HG03039 (cell line): ENCODE results near the gene ITPKA.
A peak's percentile ranks its signal among the peaks of the same experiment; 100 is the strongest.

Experiments
- ATAC-seq: cut with Tn5 transposase; IDR thresholded peaks from one replicate; pipeline ENCODE4 v1.9.1; 2021; ENCODE audit warnings: mild to moderate bottlenecking, moderate library complexity; ENCODE audit not compliant: unreplicated experiment

ITPKA gene

DNA sequence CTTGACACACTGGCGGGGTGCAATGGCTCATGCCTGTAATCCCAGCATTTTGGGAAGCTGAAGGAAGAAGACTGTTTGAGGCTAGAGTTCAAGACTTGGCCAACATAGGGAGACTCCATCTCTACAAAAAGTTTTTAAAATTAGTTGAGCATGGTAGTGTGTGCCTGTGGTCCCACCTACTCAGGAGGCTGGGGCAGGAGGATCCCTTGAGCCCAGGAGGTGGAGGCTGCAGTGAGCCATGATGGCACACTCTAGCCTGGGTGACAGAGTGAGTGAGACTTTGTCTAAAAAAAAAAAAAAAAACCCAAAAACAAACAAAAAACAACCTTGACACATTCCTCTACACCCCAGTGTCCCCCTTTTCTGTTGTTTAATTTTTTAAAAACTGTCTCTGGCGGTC lies 4.0 kb upstream of the ITPKA start:
- no peak for ATAC-seq

- no peak for ATAC-seq
These were observed 3.3 kb upstream of the ITPKA start for GRCh38 chr15:41490355-41490754.

DNA sequence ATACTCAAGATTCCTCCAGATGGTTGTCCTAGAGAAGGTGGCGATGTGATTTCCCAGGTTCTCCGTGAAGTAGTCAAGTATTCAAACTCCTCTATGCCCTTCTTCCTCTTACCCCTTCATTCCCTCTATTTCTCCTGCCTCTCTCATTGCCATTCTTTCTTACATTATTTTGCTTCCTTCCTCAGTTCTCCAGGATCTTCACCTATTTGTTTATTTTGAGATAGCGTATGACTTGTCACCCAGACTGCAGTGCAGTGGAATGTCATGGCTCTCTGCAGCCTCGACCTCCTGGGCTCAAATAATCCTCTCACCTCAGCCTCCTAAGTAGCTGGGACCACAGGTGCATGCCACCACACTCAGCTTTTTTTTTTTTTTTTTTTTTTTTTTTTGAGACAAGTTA lies 1.8 kb upstream of the ITPKA start:
- no peak for ATAC-seq

DNA sequence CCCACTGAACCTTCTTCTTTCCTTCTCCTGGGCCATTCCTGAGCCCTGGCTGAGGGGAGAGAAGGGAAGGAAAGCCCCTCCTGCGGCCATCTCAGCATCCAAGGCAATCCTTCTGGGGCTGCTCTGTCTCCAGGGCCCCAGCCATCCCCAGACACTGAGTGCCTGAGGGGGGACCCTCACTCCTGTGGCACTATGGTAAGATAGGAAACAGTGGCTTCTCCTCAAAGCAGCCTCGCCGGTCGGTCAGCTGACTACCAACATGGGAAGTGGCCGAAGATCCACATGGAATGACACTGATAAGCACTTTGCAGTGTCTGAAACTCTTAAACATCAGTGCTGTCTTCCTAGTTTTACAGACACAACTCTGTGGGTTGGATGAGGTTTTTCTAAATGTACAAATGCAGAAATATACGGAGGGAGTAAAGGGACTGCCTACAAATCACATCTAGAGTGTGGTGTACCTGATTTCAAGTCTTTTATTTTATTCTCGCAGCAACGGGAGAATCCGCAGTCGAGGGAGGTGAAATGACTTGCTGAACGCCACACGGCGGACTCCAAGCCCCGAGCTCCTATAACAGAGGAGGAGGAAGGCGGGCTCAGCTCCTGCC lies 973 bp upstream of the ITPKA start:
- no peak for ATAC-seq

DNA sequence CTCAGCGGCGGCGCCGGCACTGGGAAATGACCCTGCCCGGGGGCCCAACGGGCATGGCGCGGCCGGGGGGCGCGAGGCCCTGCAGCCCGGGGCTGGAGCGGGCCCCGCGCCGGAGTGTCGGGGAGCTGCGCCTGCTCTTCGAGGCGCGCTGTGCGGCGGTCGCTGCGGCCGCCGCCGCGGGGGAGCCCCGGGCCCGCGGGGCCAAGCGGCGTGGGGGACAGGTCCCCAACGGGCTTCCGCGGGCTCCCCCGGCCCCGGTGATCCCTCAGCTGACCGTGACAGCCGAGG lies 172 bp downstream of the ITPKA start:
- no peak for ATAC-seq

DNA sequence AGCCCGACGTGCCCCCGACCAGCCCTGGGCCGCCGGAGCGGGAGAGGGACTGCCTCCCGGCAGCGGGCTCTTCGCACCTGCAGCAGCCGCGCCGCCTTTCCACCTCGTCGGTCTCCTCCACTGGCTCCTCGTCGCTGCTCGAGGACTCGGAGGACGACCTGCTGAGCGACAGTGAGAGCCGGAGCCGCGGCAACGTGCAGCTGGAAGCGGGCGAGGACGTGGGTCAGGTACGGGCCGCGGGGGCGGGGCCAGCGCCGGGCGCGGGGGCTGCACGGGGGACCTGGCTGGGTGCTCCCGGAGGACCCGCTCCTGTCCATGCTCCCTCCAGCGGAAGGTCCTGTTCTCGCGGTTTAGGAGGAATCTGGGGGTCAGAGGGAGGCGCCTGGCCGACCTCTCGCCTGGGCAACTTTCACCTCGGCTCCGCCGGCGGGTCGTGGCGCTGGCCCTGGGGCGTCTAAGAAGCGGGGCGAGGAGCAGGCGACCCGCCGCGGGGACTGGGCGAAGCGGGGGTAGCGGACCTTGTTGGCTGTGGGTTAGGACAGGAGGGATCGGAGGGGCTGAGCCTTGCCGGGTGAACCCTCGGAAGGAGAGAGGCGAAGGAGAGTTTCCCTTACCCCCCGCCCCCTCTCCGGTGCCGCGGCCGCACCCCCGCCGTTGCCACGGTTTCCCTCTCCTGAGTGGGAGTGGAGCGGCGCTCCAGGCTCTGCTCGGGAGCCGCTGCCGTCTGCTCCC lies 682 bp downstream of the ITPKA start:
- ATAC-seq: peak; percentile 6

GRCh38 chr15:41494922-41495735 lies 1.5 kb downstream of the ITPKA start:
- no peak for ATAC-seq

DNA sequence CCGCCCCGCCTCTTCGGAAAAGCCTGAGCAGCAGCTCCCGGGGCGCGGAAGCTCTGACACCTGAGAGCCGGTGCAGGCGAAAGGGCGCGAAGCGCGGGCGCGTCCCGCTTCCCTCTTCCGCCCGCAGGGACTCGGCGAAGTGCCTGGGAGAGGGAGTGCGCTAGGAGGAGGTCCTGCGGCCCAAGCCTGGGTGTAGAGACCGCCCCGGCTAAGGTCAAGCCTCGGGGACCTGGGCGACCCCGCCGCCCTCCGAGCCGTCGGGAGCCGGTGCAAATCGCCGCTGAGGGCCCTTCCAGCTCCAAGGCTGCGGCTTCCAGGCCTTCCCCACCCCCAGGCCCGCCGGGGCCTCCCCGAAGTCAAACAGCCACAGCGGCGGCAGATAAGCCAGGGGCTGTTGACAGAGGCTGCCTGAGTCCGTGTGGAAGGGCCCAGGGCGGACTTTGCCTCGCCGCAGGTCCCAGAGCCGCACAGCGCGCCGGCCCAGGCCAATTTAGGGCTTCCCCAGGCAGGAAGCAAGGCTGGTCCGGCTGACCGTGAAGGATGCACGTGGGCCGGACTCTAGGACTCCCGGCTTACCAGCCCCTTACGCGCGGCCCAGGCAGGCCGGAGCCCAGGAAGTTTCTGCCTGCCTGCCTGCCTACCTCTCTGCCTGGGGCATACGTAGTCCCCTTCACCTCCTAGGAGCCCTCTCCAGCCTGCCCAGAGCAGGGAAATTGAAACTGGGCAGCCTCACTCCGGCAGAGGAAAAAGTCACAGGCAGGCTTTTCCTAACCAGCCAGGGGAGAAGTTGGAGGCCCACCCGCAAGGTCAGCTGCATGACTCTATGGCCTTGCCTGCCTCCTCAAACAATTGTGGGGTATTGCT lies 2.3 kb downstream of the ITPKA start:
- no peak for ATAC-seq

- ATAC-seq: no peak
These were observed 5.0 kb downstream of the ITPKA start for GRCh38 chr15:41498657-41499056.

DNA sequence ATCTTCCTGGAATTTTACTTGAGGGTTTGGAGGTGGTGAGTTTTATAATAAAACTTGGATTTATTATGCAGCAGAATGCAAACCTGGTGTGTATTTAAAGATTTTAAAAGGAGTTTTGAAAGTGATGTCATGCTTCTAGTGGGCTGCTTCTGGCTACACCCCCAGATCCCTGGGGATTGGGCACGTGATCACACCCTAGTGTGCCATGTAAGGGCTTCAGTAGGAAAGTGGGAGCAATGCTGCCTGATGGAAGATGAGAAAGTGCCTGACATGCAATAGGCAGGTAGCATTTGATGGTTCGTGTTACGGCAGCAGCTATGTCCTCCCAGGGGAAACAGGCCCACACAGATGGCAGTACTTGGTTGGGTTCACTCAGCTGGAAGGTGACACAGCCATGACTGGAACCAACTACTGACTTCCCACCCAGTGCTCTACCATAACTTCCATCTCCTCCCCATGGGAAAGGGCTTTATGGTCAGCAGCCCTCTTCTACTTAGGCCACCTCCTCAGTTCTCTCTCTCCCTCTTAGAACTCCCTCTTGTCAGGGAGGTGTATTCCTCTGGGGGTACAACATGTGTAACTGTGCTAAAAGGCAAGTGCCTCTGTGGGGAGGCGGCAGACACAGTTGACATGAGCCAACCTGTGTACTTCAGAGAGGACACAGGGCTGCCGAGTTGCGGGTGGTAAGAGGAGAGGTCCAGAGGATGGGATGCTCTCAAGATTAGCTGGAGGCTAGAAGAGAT lies 5.6 kb downstream of the ITPKA start:
- no peak for ATAC-seq

GRCh38 chr15:41501191-41501917 lies 7.7 kb downstream of the ITPKA start:
- no peak for ATAC-seq

GRCh38 chr15:41501931-41502794 lies 8.5 kb downstream of the ITPKA start:
- ATAC-seq: no peak

- ATAC-seq: no peak
These were observed 9.4 kb downstream of the ITPKA start for GRCh38 chr15:41502795-41503668.

- ATAC-seq: no peak
These were observed 10.0 kb downstream of the ITPKA start for GRCh38 chr15:41503669-41504010.

DNA sequence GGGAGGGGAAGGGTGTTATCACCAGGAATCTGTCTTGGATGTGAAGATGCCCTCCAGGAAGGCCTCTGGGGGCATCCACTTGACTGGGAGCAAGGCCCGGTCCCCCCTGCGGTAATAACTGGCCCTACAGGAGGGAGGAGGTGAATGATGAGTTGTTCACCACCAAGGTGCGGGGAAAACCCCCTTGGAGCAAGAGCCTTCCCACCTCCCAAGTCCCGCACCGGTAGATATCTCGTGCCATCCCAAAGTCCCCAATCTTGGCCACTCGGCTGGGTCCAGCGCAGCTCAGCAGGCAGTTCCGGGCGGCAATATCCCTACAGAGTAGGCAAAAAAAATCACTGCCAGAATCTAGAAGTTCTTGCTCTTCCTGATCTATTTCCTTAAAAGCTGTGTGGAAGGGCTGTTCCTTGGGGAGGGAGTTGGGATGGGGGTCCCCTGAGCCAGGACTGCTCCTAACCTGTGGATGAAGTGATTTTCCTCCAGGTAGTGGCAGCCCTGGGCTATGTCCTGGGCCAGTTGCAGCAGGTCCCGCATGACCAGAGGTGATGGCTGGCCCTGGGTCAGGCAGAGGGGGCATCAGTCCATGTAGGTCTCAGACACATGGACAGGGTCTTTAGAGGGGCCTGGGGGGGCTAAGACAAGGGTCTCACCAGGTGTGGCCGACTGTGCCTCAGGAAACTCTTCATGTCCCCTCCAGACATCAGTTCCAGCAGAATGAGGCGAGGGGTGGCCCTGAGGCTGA lies 11.2 kb downstream of the ITPKA start:
- ATAC-seq: no peak

- no peak for ATAC-seq
These were observed 12.1 kb downstream of the ITPKA start for GRCh38 chr15:41505776-41506175.

GRCh38 chr15:41506796-41507341 lies 13.2 kb downstream of the ITPKA start:
- ATAC-seq: no peak
